NK-92 treated with Interleukin-12 subunit alpha and Interleukin-12 subunit beta, amount 100 ng/mL, for 24 hours (cell line): ENCODE results near the gene ABHD17C.
"Not testable (repeated sequence)": the region's sequence is repeated elsewhere in the genome, so short reads cannot be mapped to it uniquely, and the experiment has no call there.

Source experiments
- DNase-seq: peaks from one replicate; lab custom pipeline; 2025; lab: John Stamatoyannopoulos, UW

ABHD17C gene

DNA sequence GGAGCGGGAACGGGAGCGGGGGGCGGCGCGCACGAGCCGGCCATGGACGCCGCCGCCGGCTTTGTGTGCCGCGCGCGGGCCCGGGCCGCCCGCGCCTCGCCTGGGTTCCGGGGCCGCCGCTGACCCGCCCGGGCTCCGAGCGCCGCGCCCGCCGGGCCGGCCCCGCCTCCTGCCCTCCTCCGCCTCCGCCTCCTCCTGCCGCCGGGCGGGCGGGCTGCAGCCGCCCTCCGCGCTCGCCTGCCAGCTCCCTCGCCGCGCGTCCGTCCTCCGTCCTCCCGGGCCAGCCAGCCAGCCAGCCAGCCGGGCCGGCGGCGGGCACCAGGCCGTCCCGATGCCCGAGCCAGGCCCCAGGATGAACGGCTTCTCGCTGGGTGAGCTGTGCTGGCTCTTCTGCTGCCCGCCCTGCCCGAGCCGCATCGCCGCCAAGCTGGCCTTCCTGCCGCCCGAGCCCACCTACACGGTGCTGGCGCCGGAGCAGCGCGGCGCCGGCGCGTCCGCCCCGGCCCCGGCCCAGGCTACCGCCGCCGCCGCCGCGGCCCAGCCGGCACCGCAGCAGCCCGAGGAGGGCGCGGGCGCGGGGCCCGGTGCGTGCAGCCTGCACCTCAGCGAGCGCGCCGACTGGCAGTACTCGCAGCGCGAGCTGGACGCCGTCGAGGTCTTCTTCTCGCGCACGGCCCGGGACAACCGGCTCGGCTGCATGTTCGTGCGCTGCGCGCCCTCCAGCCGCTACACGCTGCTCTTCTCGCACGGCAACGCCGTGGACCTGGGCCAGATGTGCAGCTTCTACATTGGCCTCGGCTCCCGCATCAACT lies at the start of gene ABHD17C:
Gene ABHD17C (plus strand): TSS at position 212 of the 812 bp plus-strand sequence. CDS start 120 bp downstream, at position 332.
- peak; percentile 5 for DNase-seq

DNA sequence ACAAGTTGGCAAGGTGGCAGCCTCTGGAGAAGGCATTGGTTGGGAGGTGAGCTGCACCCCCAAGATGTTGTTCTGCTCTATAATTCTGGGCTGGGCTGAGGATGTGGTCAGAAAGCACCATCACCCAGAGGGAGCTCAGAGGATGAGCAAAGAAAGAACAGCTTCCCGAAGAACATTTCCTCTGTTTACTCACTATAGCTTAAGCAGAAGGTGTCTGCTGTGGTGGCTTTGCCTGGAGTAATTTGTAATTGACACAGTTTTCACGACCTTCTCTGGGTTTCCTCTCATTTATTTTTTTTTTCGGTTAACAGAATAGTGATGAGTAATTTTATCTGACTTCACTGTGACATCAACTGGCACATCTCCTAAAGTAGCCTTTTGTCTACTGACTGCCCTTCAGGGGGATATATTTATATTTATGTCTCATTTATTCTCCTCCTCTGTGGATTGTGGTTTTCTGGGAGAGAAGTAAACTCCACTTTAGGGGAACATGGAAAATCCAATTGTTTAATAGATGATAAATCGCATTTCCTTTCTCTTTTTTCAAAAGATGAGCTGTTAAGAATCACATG lies 49.5 kb upstream of the ABHD17C start:
- peak; percentile 27 for DNase-seq

DNA sequence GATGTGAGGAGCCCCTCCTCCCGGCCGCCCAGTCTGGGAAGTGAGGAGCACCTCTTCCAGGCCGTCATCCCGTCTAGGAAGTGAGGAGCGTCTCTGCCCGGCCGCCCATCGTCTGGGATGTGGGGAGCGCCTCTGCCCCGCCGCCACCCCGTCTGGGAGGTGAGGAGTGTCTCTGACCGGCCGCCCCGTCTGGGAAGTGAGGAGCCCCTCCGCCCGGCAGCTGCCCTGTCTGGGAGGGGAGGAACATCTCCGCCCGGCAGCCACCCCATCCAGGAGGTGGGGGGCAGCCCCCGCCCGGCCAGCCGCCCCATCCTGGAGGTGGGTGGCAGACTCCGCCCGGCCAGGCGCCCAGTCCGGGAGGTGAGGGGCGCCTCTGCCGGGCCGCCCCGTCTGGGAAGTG lies 47.7 kb upstream of the ABHD17C start:
- not testable (repeated sequence) for DNase-seq

DNA sequence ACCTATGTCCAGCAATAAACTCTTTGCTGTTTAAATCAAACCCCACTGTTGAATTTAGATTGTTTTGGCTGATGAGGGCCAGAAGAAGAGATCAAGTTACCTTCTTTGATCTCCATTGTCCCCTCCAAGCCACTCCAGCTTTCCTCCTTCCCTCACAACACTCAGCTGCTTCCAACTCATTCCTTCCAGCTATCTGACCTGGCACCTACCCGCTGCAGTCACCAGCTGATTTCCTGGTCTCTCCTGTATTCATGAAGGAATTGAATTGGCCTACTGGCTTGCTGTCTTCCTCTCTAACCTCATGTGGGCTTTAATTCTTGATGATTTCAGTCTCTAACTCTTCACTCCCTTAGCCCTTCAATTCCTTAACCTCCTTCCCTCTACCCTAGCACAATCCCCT lies 40.8 kb upstream of the ABHD17C start:
- no peak for DNase-seq

DNA sequence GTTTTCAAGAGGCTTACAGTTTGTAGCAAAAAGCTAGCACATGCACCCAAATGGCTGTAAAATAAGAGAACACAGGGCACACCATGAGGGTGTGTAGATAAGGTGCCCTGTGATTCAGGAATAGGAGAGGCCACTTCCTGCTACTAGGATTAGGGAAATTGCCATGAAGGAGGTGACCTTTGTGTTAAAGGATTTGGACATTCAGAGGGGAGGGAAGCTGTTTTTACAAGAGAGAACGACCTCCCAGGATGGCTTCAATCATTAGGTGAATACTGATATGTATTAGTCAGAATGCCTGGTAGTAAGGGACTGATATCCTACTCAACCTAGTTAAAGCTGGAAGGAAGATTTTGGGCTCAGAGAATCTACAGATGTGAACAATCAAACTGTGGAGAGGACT lies 35.7 kb upstream of the ABHD17C start:
- DNase-seq = no peak

DNA sequence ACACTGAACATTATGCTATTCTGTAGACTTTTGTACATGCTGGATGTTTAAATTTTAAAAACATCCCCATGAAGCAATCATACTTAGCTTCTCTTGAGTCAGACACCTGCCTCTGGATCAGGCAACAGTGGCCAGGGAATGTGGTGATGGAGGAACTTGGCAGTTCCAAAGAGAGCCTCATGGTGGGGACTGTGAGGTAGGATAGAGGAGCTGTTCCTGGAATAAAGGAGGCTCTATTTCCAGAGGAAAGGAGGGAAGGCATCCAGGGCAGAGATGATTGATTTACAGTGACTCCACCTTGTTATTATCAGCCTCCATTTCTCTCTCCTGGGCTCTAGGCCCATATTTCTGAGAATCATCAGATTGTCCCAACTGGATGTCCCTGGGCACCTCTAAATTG lies 35.0 kb upstream of the ABHD17C start:
- DNase-seq = no peak

DNA sequence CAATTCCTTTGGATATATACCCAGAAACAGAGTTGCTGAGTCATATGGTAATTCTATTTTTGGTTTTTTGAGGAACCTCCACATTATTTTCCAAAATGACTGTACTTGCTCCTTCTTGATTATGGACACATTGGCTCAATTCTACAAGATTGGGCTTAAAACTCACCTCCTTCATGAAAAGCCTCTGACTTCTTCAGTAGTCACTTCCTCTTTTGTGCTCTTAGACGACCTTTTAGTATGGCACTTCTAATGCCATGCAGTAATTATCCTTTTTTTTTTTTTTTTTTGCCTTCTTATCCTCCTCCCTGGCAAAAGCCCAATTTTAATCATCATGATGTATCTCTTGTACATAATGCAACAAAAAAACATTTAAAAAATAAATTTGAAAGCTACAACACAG lies 33.0 kb upstream of the ABHD17C start:
- no peak for DNase-seq

DNA sequence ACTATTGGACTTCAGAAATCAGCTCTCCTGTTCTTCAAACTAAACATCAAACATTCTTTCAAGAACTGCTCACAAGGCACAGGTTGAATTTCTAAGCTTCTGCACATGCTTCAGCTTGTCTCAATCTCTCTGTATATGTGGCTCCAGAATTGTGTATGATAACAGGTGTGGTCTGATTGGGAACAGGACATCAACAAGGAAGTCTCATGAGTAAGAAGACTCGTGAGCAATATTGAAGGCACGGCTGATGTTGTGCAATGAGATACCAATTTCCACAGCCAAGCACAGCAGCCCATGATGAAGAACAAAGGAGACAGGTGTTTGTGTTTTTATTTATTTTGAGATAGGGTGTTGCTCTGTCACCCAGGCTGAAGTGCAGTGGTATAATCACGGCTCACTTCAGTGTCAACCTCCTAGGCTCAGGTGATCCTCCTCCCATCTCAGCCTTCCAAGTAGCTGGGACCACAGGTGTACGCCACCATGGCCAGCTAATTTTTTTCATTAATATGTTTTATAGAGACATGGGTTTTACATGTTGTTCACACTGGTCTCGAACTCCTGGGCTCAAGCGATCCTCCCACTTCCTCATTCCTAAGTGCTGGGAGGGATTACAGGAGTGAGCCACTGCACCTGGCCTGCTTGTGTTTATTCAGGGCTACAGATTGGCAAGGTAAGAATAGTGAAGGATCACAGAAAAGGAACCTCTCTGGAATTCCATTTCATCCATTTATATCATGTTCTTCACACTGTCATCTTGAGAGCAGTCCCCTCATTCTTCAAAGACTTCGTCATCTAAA lies 32.2 kb upstream of the ABHD17C start:
- DNase-seq = no peak

DNA sequence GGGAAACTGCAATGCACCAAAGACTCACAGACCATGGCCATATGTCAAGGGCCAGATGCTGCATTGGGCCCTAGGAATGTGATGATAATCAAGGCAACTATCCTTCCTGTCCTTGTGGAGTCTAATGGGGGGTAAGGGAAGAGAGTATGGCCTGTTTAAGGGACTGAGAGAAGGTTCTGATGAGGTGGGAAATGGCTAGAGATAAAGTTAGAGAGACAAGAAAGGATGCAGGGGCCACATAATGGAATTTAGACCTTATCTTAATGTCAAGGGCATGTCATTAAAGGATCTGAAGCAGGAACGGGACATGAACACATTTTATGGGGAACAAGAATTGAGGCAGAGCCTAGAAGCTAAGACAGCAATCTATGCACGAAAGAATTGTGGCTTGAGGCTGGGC lies 30.0 kb upstream of the ABHD17C start:
- no peak for DNase-seq

DNA sequence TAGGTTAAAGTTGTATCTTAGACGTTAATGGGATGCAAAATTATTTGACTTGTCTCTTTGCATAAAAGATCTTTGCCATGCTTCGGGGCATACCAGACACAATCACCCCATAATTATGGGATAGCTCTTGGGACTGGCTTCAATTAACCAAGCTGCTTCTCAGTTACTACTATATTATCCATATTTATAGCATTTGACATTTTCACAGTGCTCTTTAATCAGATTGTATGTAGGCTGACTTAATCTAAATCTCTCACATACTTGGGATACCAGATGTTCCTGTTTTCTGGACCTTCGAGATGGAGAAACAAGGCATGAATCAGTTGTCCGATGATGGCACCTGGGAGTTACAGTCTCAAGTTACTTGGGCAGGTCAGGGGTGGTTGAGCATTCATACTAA lies 27.2 kb upstream of the ABHD17C start:
- no peak for DNase-seq

DNA sequence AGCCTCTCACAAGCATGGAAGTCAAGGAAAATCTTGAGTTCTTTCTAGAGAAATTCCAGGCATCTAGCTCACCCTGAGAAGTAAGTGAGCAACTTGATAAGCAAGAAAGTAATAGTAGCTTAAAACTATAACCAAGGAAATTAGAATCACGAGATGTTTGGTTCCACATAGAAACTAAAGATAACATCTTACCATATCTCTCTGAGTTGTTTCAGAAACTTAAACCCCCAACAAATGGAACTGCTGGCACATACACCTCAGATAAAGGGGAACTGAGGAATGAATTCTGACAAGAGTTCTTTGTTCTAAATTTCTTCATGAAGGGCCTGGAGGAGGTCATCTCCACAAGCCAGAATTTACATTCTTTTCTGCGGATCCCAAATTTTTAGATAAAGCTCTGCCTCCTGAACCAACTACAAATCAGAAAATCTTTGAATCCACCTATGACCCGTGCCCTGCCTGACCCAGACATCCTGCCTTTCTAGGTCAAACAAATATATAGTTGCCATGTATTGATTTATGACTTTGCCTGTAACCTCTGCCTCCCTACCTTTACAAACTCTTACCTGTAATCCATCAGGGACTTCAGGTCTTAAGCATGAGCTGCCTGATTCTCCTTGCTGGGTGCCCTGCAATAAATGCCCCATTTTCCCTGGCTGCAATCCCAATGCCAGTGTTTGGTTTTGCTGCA lies 26.4 kb upstream of the ABHD17C start:
- DNase-seq = no peak

DNA sequence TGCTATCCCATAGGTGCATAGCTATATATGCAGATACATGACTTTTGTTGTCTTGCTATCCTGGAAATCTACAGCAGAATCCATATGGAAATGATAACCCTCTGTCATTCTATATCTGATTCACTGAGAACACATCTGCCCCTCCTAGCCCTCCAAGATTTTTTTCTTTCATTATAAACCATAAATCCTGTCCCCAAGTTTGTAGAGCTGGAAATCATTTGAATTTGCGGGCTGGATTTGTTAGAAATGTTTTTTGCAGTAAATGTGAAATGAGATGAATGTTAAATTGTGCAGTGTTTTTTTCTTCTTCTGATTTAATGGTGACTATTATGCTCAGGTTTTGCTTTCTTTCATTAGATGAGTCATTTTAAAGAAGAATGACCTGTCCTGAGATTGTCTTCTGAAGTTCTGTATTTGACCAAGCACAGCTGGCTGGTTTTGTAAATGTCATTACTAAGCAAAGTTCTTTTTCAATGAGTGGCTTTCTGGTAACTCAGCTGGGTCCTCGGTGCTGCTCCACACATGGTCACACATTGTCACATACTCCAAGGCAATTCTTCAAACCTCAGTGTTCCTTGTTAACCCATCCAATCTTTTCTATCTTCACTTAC lies 25.3 kb upstream of the ABHD17C start:
- DNase-seq = no peak

DNA sequence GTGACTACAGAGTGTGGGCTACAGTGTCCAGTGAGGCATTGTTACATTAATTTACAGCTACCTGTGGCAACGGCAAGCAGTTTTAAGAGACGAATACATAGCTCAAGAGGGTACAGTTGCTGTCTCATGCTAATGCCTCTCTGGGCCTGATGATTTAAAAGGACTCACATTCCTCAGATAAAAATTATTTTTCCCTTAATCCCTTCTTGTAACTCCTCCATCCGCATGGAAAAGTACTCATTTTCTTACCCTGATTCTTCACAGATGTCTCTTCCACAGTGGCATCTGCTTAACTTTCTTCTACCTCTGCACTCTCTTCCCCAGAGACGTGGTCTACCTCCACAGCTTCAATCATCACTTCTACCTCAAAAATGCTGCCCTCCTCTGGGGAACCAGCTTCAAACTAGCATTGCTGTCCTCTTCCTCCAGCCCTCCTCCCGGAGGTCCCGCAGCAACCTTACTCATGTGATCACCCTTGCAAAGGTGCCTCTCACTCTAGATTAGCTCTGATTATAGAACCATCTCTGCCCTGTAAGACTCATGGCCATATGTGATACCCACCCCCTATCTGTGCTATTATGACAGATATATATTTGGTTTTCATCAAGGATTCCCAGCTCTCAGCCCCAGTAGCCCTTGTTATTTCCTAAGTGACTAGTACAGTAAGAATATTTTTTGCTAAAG lies 21.4 kb upstream of the ABHD17C start:
- no peak for DNase-seq

DNA sequence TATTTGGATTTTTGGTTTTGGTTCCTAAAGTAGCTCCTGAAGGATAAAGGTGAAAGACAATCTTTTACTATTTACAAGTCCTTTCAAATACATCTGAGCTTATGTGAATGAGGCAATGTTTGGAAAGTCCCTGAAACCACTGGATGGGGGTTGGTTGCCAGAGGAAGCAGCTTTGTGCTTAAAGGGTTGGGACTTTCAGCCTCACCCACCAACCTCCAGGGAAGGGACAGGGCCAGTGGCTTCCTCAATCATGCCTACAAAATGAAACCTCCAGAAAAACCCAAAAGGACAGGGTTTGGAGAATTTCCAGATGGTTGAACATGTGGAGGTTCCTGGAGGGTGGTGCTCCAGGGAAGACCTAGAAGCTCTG lies 20.9 kb upstream of the ABHD17C start:
- no peak for DNase-seq

DNA sequence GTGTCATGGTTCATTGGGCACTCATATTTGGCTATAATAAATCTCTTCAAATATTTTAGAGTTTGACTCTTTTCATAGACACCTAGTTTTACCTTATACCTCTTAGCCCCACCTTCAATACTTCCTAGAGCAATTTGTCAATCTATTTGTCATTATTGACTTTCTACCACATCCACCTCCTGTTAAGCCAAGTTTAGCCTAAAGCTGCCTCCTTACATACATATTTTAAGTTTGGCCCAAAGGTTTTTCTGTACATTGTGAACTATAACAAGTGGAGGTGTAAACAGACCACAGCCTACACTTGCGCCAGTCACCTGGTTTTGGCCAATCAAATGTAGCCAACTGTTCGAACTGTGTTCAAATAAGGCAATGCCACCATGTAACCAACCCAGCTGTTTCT lies 18.1 kb upstream of the ABHD17C start:
- no peak for DNase-seq

DNA sequence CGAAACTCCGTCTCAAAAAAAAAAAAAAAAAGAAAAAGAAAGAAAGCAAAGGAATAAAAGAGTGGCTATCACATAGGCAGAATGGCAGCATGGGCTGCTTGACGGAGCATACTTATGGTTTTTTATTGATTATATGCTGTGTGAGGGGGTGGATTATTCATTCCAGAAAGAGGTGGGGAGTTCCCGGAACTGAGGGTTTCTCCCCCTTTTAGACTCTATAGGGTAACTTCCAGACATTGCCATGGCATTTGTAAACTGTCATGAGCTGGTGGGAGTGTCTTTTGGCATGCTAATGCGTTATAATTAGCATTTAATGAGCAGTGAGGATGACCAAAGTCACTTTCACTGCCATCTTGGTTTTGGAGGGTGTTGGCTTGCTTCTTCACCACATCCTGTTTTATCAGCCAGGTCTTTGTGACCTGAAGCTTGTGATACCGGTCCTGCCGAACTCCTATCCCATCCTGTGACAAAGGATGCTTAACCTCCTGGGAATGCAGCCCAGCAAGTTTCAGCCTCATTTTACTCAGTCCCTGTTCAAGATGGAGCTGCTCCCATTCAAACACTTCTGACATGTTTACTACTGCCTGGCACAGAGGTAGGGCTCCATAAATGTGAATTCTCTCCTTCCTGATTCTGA lies 15.8 kb upstream of the ABHD17C start:
- no peak for DNase-seq

DNA sequence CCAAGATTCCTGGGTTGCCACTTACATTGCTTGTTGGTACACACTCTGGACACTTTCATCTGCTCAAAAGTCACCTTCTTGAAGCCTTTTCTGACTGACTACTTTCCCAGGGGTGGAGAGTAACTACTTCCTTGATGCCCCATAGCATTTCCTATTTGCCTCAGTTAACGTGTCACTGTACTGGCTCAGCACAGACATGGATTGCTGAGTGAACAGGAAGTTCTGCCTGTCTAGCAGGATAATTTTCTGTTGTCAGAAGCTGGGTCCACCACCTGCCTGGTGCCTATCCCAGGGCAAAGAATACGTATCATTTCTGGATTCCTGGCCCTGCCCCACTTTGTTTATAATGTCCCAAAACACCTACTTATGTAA lies 15.3 kb upstream of the ABHD17C start:
- no peak for DNase-seq

DNA sequence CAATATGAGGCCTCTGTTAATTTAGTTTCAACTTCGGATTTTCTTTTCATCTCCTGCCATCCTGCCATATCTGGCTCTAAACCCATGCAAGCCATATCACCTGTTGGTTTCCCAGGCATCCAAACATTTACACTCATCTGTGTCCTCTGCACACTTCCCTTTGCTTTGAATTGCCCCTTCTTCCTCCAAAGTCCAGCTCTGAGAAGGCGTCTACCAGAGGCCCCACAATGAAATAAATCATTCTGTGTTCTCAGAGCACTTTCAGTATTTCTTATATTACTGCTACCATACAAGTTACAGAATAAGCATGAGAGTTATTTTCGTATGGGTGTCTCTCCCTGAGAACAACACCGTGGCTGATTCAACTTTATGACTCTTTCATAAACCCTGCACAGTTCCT lies 12.9 kb upstream of the ABHD17C start:
- DNase-seq = no peak

DNA sequence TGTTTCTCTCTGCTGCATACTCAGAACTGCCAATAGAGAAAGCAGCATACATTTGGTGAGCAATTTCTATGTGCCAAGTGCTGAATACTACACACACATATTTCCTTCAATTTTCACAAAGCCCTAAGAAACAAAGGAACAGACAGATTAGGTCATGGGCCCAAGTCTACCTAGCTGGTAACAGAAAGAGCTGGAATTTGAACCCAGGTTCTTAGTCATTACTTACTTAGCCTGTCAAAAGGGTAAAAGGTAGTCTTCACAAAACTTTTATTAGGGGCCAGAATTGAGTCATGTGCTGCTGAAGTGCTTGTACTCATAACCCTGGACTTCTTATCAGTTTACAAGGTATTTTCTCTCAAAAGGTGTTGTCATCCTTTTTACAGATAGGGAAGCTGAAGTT lies 10.4 kb upstream of the ABHD17C start:
- no peak for DNase-seq

DNA sequence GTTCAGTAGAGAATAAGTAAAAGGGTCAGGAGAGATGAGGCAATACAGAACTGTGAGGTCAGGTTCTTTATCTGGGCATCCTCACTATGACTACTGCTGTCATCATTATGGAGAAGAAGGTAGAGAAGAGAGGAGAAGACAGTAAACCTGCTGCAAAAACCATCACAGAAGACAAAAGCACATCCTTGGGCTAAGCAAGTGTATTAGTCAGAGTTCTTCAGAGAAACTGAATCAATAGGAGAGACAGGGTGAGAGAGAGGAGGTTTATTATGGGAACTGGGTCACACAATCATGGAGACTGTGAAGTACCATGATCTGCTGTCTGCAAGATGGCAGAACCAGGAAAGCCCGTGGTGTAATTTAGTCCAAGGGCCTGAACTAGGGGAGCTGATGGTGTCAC lies 9.5 kb upstream of the ABHD17C start:
- DNase-seq = no peak

DNA sequence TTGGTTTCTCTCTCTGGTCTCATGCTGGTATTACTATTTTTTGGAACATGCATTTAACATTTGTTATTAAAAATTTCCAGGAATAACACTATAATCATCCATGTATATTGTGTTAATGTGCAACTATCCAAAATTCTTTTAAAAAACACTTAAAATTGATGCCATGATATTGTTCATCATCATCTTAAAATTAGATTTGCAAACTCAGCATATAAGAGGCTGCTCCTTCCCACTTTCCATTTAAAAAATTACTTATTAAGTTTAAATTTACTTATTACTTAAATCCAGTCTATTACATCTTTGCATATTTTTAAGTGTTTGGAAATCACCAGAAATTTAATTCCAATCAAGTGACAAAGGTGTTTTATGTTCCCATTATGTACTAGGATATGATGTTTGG lies 5.8 kb upstream of the ABHD17C start:
- DNase-seq = no peak
